Panc1 (cell line): Measurements from ENCODE around the gene WNT7A. TPM values are rescaled to one million over a fixed set of nuclear protein-coding genes. Genes with fewer than 3 reads are reported as not detected.

ENCODE experiments used
- ATAC-seq: fragments of 200-7000 bp; cut with Tn5 transposase; 2 replicates; pipeline ENCODE4 v1.9.1; 2020; ENCODE audit warnings: mild to moderate bottlenecking, moderate library complexity
- BruUV-seq: library from RNA; stranded (reverse); fragments of 400-500 nt; replicated peaks from 2 replicates; lab custom pipeline; 2021; lab: Mats Ljungman, UMichigan
- CTCF ChIA-PET: fragments of 300-600 bp; sonication (Branson Sonifier 250); formaldehyde crosslinking; loops from one replicate; lab custom pipeline; 2022; ENCODE audit warnings: antibody characterized with exemption; lab: Charles Lee
- POLR2A ChIA-PET: fragments of 300-600 bp; sonication (Branson Sonifier 250); formaldehyde crosslinking; loops from one replicate; lab custom pipeline; 2022; ENCODE audit warnings: antibody characterized with exemption; lab: Charles Lee
- DNase-seq: peaks from one replicate; pipeline ENCODE4 v3.0.0-alpha.2; 2010; ENCODE audit warnings: low read depth, low spot score
- H3K27ac ChIP-seq: 2 replicates; pipeline ENCODE4 v1.5.1; 2011; ENCODE audit warnings: mild to moderate bottlenecking, low read length, inconsistent platforms
- H3K27me3 ChIP-seq: fragments of 200-500 bp; sonication (Bioruptor generic); 2 replicates; pipeline ENCODE4 v1.6.0; 2014; ENCODE audit warnings: low read length, inconsistent platforms; ENCODE audit not compliant: control insufficient read depth, insufficient read depth
- H3K36me3 ChIP-seq: fragments of 200-500 bp; sonication (Bioruptor generic); 2 replicates; pipeline ENCODE4 v1.5.1; 2014; ENCODE audit warnings: inconsistent platforms, mild to moderate bottlenecking, low read length, moderate library complexity; ENCODE audit not compliant: control insufficient read depth, insufficient read depth
- H3K4me1 ChIP-seq: 2 replicates; pipeline ENCODE4 v1.5.1; 2011; ENCODE audit warnings: inconsistent platforms, mild to moderate bottlenecking, low read length, moderate library complexity; ENCODE audit not compliant: control insufficient read depth, insufficient read depth
- H3K4me3 ChIP-seq, 2 experiments: 2 replicates each; pipeline ENCODE4 v1.5.1; 2011 to 2012; ENCODE audit warnings: low read depth in 2 of 2, low read length in 2 of 2, mild to moderate bottlenecking in 2 of 2, inconsistent platforms in 1 of 2, moderate library complexity in 1 of 2
- H3K9me3 ChIP-seq: fragments of 200-500 bp; sonication (Bioruptor generic); 2 replicates; pipeline ENCODE4 v1.5.1; 2014; ENCODE audit warnings: low read depth, mild to moderate bottlenecking, inconsistent platforms, low read length, moderate library complexity; ENCODE audit not compliant: control insufficient read depth, insufficient read depth
- CTCF ChIP-seq: fragments of 450-650 bp; IDR thresholded peaks from 2 replicates; pipeline ENCODE4 v1.5.1; 2017; ENCODE audit warnings: mild to moderate bottlenecking
- POLR2AphosphoS5 ChIP-seq: IDR thresholded peaks from 2 replicates; pipeline ENCODE4 v1.6.1; 2012; ENCODE audit warnings: mild to moderate bottlenecking, low read depth, low read length, moderate library complexity
- REST ChIP-seq, 2 experiments: IDR thresholded peaks; 2 replicates each; pipeline ENCODE4 v1.6.1; 2011 to 2012; ENCODE audit warnings: low read depth in 2 of 2, control low read depth in 1 of 2, low read length in 1 of 2, mild to moderate bottlenecking in 1 of 2, moderate library complexity in 1 of 2; ENCODE audit not compliant: insufficient read depth in 1 of 2
- SIN3A ChIP-seq: IDR thresholded peaks from 2 replicates; pipeline ENCODE4 v1.6.1; 2012; ENCODE audit warnings: low read depth, mild to moderate bottlenecking, low read length, moderate library complexity, borderline replicate concordance; ENCODE audit not compliant: insufficient read depth
- TCF7L2 ChIP-seq: IDR thresholded peaks from 2 replicates; pipeline ENCODE4 v1.6.1; 2011; ENCODE audit warnings: mild to moderate bottlenecking, low read depth, low read length, inconsistent platforms
- in situ Hi-C: cut with HindIII; loops from 2 replicates; pipeline ENCODE4 v1.10.0; 2016; ENCODE audit warnings: low sequenced_read_pairs, low pct_unique_long_range_greater_than_20kb
- intact Hi-C: fragments of 100-400 bp; cut with micrococcal nuclease; formaldehyde crosslinking; loops from one replicate; pipeline ENCODE4 v1.10.0; 2022; ENCODE audit not compliant: unreplicated experiment
- total RNA-seq: library from RNA; stranded (reverse); gene quantifications from one replicate; pipeline ENCODE4 v1.2.1, GENCODE V29; 2021; ENCODE audit not compliant: unreplicated experiment

WNT7A gene
- total RNA-seq, 1 experiment from 2014 or later: not detected

- no peaks in the 10 kb centered on the region for H3K27me3 ChIP-seq
- no peak overlapping the region for H3K27ac ChIP-seq
- H3K36me3 ChIP-seq: no peaks in the 10 kb centered on the region
- H3K4me1 ChIP-seq: 0 out of 2 replicates have a peak, but pooled peaks cover 2% of the 10 kb centered on the region
- TF ChIP-seq CTCF (no peak), POLR2AphosphoS5 (no peak), SIN3A (no peak)
- no peak overlapping the region for H3K4me3 ChIP-seq
- CTCF ChIA-PET: no interaction called here
- DNase-seq: no peak
- in situ Hi-C loops (no loop called here), intact Hi-C loops (no loop called here)
- ATAC-seq: no peak
- POLR2A ChIA-PET: no interaction called here
- BruUV-seq: no TSS peak
- no peaks in the 10 kb centered on the region for H3K9me3 ChIP-seq
Observed at GRCh38 chr3:13891017-13891392, 11.1 kb upstream of the WNT7A start.

- Histone ChIP-seq H3K27me3 (no peaks in the 10 kb centered on the region), H3K27ac (no peak overlapping the region), H3K9me3 (no peaks in the 10 kb centered on the region), H3K36me3 (no peaks in the 10 kb centered on the region), H3K4me1 (no peaks in the 10 kb centered on the region), H3K4me3 (no peak overlapping the region)
- POLR2A ChIA-PET: no interaction called here
- BruUV-seq: no TSS peak
- TF ChIP-seq TCF7L2 (no peak), POLR2AphosphoS5 (no peak), SIN3A (no peak), CTCF (no peak), REST (IDR thresholded peaks at IDR 0.05; ENCODE audit: insufficient read depth in 1 of 2, low read depth in 2 of 2, low read length in 1 of 2) (no peak)
- ATAC-seq (no peak), DNase-seq (no peak)
- CTCF ChIA-PET: no interaction called here
- in situ Hi-C loops: no loop called here
- intact Hi-C loops: no loop called here
Observed at GRCh38 chr3:13890377-13891016, 10.6 kb upstream of the WNT7A start.
